ENCODE measurements around the gene XKR8. TPM values are rescaled to one million over a fixed set of nuclear protein-coding genes. Genes with fewer than 3 reads are reported as not detected.
"Not testable (repeated sequence)": the region's sequence is repeated elsewhere in the genome, so short reads cannot be mapped to it uniquely, and the experiment has no call there.

Gene XKR8
- total RNA-seq, 1 donor from 2014 or later: 7.8 TPM

GRCh38 chr1:27994060-27994459 is 34.3 kb downstream of the XKR8 start:
- TF ChIP-seq, protein P1, sequence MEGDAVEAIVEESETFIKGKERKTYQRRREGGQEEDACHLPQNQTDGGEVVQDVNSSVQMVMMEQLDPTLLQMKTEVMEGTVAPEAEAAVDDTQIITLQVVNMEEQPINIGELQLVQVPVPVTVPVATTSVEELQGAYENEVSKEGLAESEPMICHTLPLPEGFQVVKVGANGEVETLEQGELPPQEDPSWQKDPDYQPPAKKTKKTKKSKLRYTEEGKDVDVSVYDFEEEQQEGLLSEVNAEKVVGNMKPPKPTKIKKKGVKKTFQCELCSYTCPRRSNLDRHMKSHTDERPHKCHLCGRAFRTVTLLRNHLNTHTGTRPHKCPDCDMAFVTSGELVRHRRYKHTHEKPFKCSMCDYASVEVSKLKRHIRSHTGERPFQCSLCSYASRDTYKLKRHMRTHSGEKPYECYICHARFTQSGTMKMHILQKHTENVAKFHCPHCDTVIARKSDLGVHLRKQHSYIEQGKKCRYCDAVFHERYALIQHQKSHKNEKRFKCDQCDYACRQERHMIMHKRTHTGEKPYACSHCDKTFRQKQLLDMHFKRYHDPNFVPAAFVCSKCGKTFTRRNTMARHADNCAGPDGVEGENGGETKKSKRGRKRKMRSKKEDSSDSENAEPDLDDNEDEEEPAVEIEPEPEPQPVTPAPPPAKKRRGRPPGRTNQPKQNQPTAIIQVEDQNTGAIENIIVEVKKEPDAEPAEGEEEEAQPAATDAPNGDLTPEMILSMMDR (IDR thresholded peaks at IDR 0.05): no peak
- no peak overlapping the region for H3K27ac Mint-ChIP-seq (ENCODE audit: unreplicated experiment)
- peaks cover 14% of the 10 kb centered on the region for H3K4me1 Mint-ChIP-seq (ENCODE audit: low read depth)
- H3K36me3 Mint-ChIP-seq (ENCODE audit: low read depth): peaks cover 30% of the 10 kb centered on the region
- no peak for DNase-seq (ENCODE audit: low spot score)
- H3K9me3 Mint-ChIP-seq (ENCODE audit: low read depth): no peaks in the 10 kb centered on the region
- H3K27me3 Mint-ChIP-seq (ENCODE audit: low read depth): no peaks in the 10 kb centered on the region
- no peak overlapping the region for H3K4me3 Mint-ChIP-seq (ENCODE audit: unreplicated experiment)

GRCh38 chr1:27994526-27994925 is 34.8 kb downstream of the XKR8 start:
- Mint-ChIP-seq H3K36me3 (ENCODE audit: low read depth) (peaks cover 29% of the 10 kb centered on the region), H3K4me1 (ENCODE audit: low read depth) (peaks cover 14% of the 10 kb centered on the region)
- DNase-seq (ENCODE audit: low spot score); H3K9me3 Mint-ChIP-seq (ENCODE audit: low read depth); H3K27me3 Mint-ChIP-seq (ENCODE audit: low read depth); H3K4me3 Mint-ChIP-seq (ENCODE audit: unreplicated experiment); H3K27ac Mint-ChIP-seq (ENCODE audit: unreplicated experiment): not testable (repeated sequence)

DNA sequence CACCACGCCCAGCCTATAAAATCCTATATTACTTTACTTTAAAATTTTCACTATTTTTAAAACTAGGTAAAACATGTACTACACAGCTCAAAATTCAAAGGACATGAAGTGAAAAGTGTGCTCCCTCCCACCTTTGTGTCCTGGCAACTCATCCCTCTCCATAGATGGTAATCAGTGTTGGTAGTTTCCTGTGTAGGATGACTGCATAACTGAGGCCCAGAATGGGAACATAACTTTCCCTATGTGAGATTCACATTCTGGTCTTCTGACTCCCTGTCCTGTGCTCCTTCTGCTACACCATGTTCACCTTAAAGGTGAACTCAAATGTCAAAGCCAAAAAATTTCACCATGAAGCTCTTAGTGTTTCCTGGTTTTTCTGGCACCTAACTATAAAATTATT is 39.3 kb downstream of the XKR8 start:
- peaks cover 1% of the 10 kb centered on the region for H3K4me1 Mint-ChIP-seq (ENCODE audit: low read depth)
- no peak overlapping the region for H3K4me3 Mint-ChIP-seq (ENCODE audit: unreplicated experiment)
- H3K9me3 Mint-ChIP-seq (ENCODE audit: low read depth): no peaks in the 10 kb centered on the region
- TF ChIP-seq, protein P1 (IDR thresholded peaks at IDR 0.05): no peak
- H3K27ac Mint-ChIP-seq (ENCODE audit: unreplicated experiment): no peak overlapping the region
- no peaks in the 10 kb centered on the region for H3K27me3 Mint-ChIP-seq (ENCODE audit: low read depth)
- peaks cover 23% of the 10 kb centered on the region for H3K36me3 Mint-ChIP-seq (ENCODE audit: low read depth)
- no peak for DNase-seq (ENCODE audit: low spot score)

- Mint-ChIP-seq H3K4me1 (ENCODE audit: low read depth) (no peaks in the 10 kb centered on the region), H3K9me3 (ENCODE audit: low read depth) (no peaks in the 10 kb centered on the region), H3K27me3 (ENCODE audit: low read depth) (no peaks in the 10 kb centered on the region), H3K36me3 (ENCODE audit: low read depth) (peaks cover 17% of the 10 kb centered on the region), H3K4me3 (ENCODE audit: unreplicated experiment) (no peak overlapping the region), H3K27ac (ENCODE audit: unreplicated experiment) (no peak overlapping the region)
- TF ChIP-seq, protein P1 (IDR thresholded peaks at IDR 0.05): no peak
- DNase-seq (ENCODE audit: low spot score): no peak
These were observed 42.8 kb downstream of the XKR8 start for GRCh38 chr1:28002600-28002999.

DNA sequence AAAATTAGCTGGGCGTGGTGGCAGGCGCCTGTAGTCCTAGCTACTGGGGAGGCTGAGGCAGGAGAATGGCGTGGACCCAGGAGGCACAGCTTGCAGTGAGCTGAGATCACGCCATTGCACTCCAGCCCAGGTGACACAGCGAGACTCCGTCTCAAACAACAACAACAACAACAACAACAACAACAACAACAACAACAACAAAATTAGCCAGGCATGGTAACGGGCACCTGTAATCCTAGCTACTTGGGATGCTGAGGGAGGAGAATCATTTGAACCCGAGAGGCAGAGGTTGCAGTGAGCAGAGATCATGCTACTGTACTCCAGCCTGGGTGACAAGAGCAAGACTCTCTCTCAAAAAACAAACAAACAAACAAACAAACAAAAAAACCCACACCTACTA is 43.3 kb downstream of the XKR8 start:
- not testable (repeated sequence) for H3K9me3 Mint-ChIP-seq (ENCODE audit: low read depth); H3K27ac Mint-ChIP-seq (ENCODE audit: unreplicated experiment); H3K27me3 Mint-ChIP-seq (ENCODE audit: low read depth); DNase-seq (ENCODE audit: low spot score); H3K4me3 Mint-ChIP-seq (ENCODE audit: unreplicated experiment); H3K4me1 Mint-ChIP-seq (ENCODE audit: low read depth)
- H3K36me3 Mint-ChIP-seq (ENCODE audit: low read depth): peaks cover 15% of the 10 kb centered on the region

- no peak overlapping the region for H3K4me3 Mint-ChIP-seq (ENCODE audit: unreplicated experiment)
- no peaks in the 10 kb centered on the region for H3K4me1 Mint-ChIP-seq (ENCODE audit: low read depth)
- H3K27ac Mint-ChIP-seq (ENCODE audit: unreplicated experiment): no peak overlapping the region
- TF ChIP-seq, protein P1 (IDR thresholded peaks at IDR 0.05): no peak
- H3K36me3 Mint-ChIP-seq (ENCODE audit: low read depth): peaks cover 15% of the 10 kb centered on the region
- no peak for DNase-seq (ENCODE audit: low spot score)
- no peaks in the 10 kb centered on the region for H3K9me3 Mint-ChIP-seq (ENCODE audit: low read depth)
- no peaks in the 10 kb centered on the region for H3K27me3 Mint-ChIP-seq (ENCODE audit: low read depth)
These were observed 51.2 kb downstream of the XKR8 start for GRCh38 chr1:28010969-28011368.

Other genes with a start within 250 kb of the XKR8 start
- gene FAM76A, start 234.0 kb upstream of the XKR8 start, total RNA-seq: 12.7 to 15.1 TPM (median 13.6 TPM) in 3 replicates
- gene STX12, start 186.8 kb upstream of the XKR8 start, total RNA-seq: 48.1 to 49.6 TPM (median 48.3 TPM) in 3 replicates
- 39.7 to 42.9 TPM (median 41.7 TPM) in 3 replicates for gene PPP1R8, start 129.2 kb upstream of the XKR8 start, total RNA-seq
- 1.2 to 3.9 TPM (median 1.6 TPM) in 3 replicates for gene THEMIS2, start 87.4 kb upstream of the XKR8 start, total RNA-seq
- 15.1 to 24.8 TPM (median 15.5 TPM) in 3 replicates for gene RPA2, start 45.4 kb upstream of the XKR8 start, total RNA-seq
- 0.15 to 0.21 TPM in 2 of 3 replicates, not detected in the other for gene SMPDL3B, start 25.0 kb upstream of the XKR8 start, total RNA-seq
- 13.5 to 17.9 TPM (median 15.7 TPM) in 3 replicates for gene EYA3, start 128.6 kb downstream of the XKR8 start, total RNA-seq
- 0.07 to 0.10 TPM in 2 of 3 replicates, not detected in the other for gene PTAFR, start 216.7 kb downstream of the XKR8 start, total RNA-seq

Measured in chondrocyte (in vitro differentiated cells).